ENCODE results near the gene CREB3L1. TPM values are rescaled to one million over a fixed set of nuclear protein-coding genes. Genes with fewer than 3 reads are reported as not detected.
A peak's percentile ranks its signal among the peaks of the same experiment; 100 is the strongest.

Gene CREB3L1
- total RNA-seq, 3 donors from 2014 or later (not counting 1 experiment from before 2014, with no cell fraction given) = not detected

- Histone ChIP-seq H3K9me3 (ENCODE audit: control insufficient read depth, insufficient read depth, low read length) (no peaks in the 10 kb centered on the region), H3K27me3 (ENCODE audit: control insufficient read depth, insufficient read depth, low read length) (no peaks in the 10 kb centered on the region), H3K27ac (ENCODE audit: low read length) (no peak overlapping the region), H3K36me3 (ENCODE audit: control insufficient read depth, insufficient read depth, low read length) (no peaks in the 10 kb centered on the region), H3K4me1 (ENCODE audit: control insufficient read depth, insufficient read depth, low read length) (peaks cover 11% of the 10 kb centered on the region), H3K4me3 (ENCODE audit: low read length) (no peak overlapping the region)
- intact Hi-C loops (cut with micrococcal nuclease) = no loop called here
- TF ChIP-seq CTCF (IDR thresholded peaks at IDR 0.05) = no peak
- Mint-ChIP-seq H3K27ac (no peak overlapping the region), H3K36me3 (no peaks in the 10 kb centered on the region), H3K27me3 (ENCODE audit: low read depth in 2 of 2) (peaks cover 0 to 10% of the 10 kb centered on the region in 2 donors), H3K4me3 (no peak overlapping the region), H3K9me3 (no peaks in the 10 kb centered on the region), H3K4me1 (peaks cover 0 to 10% of the 10 kb centered on the region in 2 donors)
- ATAC-seq (no peak), DNase-seq (no peak)
- WGBS (ENCODE audit: insufficient coverage) = 88% methylated on average over 9 of the region's 9 CpGs
Measured at GRCh38 chr11:46247090-46247489, 30.4 kb upstream of the CREB3L1 start.

- TF ChIP-seq CTCF (IDR thresholded peaks at IDR 0.05) = no peak
- no peak for ATAC-seq
- H3K27ac Mint-ChIP-seq = no peak overlapping the region
Measured at GRCh38 chr11:46247659-46248058, 29.8 kb upstream of the CREB3L1 start.

GRCh38 chr11:46248289-46249102, 29.0 kb upstream of the CREB3L1 start:
- DNase-seq (no peak), ATAC-seq (no peak)
- peaks cover 0 to 10% of the 10 kb centered on the region in 2 donors for H3K27me3 Mint-ChIP-seq (ENCODE audit: low read depth in 2 of 2)
- peaks cover 0 to 1% of the 10 kb centered on the region in 2 donors for H3K4me1 Mint-ChIP-seq
- H3K4me3 Mint-ChIP-seq = no peak overlapping the region
- Histone ChIP-seq H3K36me3 (ENCODE audit: control insufficient read depth, insufficient read depth, low read length) (no peaks in the 10 kb centered on the region), H3K27me3 (ENCODE audit: control insufficient read depth, insufficient read depth, low read length) (no peaks in the 10 kb centered on the region), H3K4me1 (ENCODE audit: control insufficient read depth, insufficient read depth, low read length) (peaks cover 3% of the 10 kb centered on the region), H3K4me3 (ENCODE audit: low read length) (no peak overlapping the region), H3K27ac (ENCODE audit: low read length) (no peak overlapping the region), H3K9me3 (ENCODE audit: control insufficient read depth, insufficient read depth, low read length) (no peaks in the 10 kb centered on the region)
- H3K36me3 Mint-ChIP-seq = no peaks in the 10 kb centered on the region
- 88% methylated on average over 19 of the region's 19 CpGs for WGBS (ENCODE audit: insufficient coverage)
- TF ChIP-seq CTCF (IDR thresholded peaks at IDR 0.05) = no peak
- intact Hi-C loops (cut with micrococcal nuclease) = no loop called here
- no peaks in the 10 kb centered on the region for H3K9me3 Mint-ChIP-seq
- no peak overlapping the region for H3K27ac Mint-ChIP-seq

More at GRCh38 chr11:46247659-46248058, 29.8 kb upstream of the CREB3L1 start:
- Mint-ChIP-seq H3K27me3 (ENCODE audit: low read depth in 2 of 2) (peaks cover 0 to 10% of the 10 kb centered on the region in 2 donors), H3K4me3 (no peak overlapping the region), H3K4me1 (peaks cover 0 to 10% of the 10 kb centered on the region in 2 donors), H3K36me3 (no peaks in the 10 kb centered on the region), H3K9me3 (no peaks in the 10 kb centered on the region)
- Histone ChIP-seq H3K27me3 (ENCODE audit: control insufficient read depth, insufficient read depth, low read length) (no peaks in the 10 kb centered on the region), H3K4me3 (ENCODE audit: low read length) (no peak overlapping the region), H3K4me1 (ENCODE audit: control insufficient read depth, insufficient read depth, low read length) (peaks cover 11% of the 10 kb centered on the region), H3K9me3 (ENCODE audit: control insufficient read depth, insufficient read depth, low read length) (no peaks in the 10 kb centered on the region), H3K36me3 (ENCODE audit: control insufficient read depth, insufficient read depth, low read length) (no peaks in the 10 kb centered on the region), H3K27ac (ENCODE audit: low read length) (no peak overlapping the region)
- DNase-seq = peak in 1 of 2 donors; percentile 66
- intact Hi-C loops (cut with micrococcal nuclease) = no loop called here
- 79% methylated on average over 4 of the region's 4 CpGs for WGBS (ENCODE audit: insufficient coverage)

Data from natural killer cell (primary cell).